HT1080 (cell line): Measurements from ENCODE around the gene RASA4B. TPM values are rescaled to one million over a fixed set of nuclear protein-coding genes. Genes with fewer than 3 reads are reported as not detected.
A peak's percentile ranks its signal among the peaks of the same experiment; 100 is the strongest.
"Not testable (repeated sequence)": the region's sequence is repeated elsewhere in the genome, so short reads cannot be mapped to it uniquely, and the experiment has no call there.

Experiments used
- DNase-seq: peaks from one replicate; pipeline ENCODE4 v3.0.0-alpha.2; 2015; ENCODE audit warnings: low read depth
- total RNA-seq: library from RNA; depleted of rRNA; stranded (reverse); fragments of >200 nt; shearing (Covaris generic); gene quantifications from 2 replicates; pipeline ENCODE4 v1.2.3, GENCODE V29; 2014

RASA4B gene
- total RNA-seq, 1 experiment from 2014 or later: 1.2 TPM

DNA sequence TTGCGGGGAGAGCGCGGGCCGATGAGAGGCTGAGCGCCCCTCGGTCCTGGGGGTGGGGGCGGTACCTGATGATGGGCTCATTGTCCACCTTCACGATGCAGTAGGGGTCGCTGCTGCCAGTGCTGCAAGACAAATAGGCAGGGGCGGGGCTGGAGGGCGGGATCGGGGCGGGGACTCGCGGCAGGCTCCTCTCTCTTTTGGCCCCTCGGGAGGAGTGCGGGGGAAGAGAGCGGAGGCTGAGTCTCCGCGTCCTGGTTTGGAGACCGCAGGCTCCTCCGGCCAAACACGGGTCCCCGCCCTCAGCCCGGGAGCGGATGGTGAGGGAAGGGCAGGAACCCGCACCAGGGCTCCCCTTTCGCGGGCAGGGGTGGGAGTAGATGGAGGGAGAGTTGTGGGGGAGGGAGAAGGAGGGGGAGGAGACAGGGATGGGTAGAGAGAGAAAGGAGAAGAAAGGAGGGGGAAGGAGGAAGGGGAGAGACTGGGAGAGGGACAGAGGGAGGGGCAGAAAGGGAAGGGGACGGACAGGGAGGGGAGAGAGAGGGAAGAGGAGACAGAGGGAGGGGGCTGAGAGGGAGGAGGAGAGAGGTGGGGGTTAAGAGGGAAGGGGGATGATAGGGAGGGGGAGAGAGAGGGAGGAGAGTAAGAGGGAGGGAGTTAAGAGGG, 5.6 kb downstream of the RASA4B start:
- DNase-seq: not testable (repeated sequence)

DNA sequence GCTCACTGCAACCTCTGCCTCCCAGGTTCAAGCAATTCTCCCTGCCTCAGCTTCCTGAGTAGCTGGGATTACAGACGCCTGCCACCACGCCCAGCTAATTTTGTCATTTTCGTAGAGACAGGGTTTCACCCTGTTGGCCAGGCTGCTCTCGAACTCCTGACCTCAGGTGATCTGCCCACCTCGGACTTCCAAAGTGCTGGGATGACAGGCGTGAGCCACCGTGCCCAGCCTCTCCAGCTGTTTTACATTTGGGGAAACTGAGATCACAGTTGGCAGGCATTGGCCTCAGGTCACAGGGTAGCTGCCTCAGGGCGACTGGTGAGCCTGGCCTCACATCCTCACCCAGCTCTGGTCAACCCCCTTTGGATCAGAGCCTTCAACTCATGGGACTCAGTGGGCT, 7.0 kb downstream of the RASA4B start:
- DNase-seq: not testable (repeated sequence)

- not testable (repeated sequence) for DNase-seq
Observed at GRCh38 chr7:102507410-102508088, 10.0 kb downstream of the RASA4B start.

GRCh38 chr7:102505298-102506185, 12.0 kb downstream of the RASA4B start:
- DNase-seq: not testable (repeated sequence)

- not testable (repeated sequence) for DNase-seq
Observed at GRCh38 chr7:102503141-102503540, 14.4 kb downstream of the RASA4B start.

- not testable (repeated sequence) for DNase-seq
Observed at GRCh38 chr7:102498321-102498720, 19.3 kb downstream of the RASA4B start.

DNA sequence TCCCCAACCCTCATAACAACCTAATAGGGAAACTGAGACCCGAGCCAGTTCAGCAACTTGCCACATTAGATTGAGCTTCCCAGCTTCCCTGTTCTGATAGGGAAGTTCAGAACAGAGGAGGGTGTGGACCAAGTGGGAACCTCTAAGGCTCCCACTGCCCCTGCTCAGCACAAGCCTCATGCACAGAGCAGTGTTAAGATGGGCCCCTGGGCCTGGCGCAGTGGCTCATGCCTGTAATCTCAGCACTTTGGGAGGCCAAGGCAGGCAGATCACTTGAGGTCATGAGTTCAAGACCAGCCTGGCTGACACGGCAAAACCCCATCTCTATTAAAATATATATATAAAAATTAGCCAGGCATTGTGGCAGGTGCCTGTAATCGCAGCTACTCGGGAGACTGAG, 20.3 kb downstream of the RASA4B start:
- DNase-seq: not testable (repeated sequence)

DNA sequence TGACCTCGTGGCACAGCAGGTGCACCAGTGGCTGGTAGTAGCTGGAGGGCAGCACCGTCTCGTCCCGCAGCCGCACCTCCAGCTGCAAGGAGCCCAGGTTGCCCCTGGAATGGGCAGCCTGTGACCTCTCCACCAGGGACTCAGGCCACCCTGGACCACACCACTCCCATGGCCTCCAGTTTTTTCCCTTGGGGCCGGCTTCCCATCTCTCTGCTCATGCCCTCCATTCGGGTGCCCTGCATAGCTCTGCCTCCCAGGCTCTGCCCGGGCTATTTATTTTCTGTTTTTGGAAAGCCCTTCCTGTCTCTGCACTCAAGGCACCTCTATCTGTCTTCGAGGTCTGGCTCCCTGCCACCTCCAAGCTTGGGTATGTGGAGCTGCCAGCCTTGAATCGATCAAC, 20.7 kb downstream of the RASA4B start:
- peak; percentile 0 for DNase-seq

DNA sequence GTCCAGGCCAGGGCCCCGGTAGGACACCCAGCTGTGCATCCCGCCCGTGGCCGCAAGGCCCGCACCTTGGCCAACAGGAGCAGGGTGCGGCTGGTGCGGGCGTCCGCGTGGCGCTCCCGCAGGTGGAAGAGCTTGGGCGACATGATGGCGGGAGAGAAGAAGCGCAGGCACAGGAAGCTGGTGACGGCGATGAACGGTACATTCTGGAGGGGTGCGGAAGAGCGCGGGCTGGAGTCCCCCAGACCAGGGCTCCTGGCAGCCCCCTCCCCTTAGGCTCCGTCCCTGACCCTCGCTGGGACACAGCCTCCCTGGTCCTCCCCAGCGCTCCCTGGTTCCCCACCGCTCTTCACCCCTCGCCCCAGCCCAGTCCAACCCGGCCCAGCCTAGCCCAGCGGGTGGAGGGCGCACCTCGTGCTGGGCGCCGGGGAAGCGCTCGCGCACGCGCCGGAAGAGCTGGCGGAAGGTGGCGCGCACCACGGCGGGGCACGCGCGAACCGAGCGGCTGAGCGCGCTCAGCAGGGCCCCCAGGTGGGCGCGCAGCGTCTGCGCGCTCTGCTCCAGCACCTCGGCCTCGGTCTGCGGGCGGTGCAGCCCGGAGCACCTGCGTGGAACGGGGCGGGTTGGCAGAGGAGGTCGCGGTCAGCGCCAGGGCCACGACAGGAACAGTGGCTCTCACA, 23.0 kb downstream of the RASA4B start:
- not testable (repeated sequence) for DNase-seq

- not testable (repeated sequence) for DNase-seq
Observed at GRCh38 chr7:102494026-102494425, 23.6 kb downstream of the RASA4B start.

DNA sequence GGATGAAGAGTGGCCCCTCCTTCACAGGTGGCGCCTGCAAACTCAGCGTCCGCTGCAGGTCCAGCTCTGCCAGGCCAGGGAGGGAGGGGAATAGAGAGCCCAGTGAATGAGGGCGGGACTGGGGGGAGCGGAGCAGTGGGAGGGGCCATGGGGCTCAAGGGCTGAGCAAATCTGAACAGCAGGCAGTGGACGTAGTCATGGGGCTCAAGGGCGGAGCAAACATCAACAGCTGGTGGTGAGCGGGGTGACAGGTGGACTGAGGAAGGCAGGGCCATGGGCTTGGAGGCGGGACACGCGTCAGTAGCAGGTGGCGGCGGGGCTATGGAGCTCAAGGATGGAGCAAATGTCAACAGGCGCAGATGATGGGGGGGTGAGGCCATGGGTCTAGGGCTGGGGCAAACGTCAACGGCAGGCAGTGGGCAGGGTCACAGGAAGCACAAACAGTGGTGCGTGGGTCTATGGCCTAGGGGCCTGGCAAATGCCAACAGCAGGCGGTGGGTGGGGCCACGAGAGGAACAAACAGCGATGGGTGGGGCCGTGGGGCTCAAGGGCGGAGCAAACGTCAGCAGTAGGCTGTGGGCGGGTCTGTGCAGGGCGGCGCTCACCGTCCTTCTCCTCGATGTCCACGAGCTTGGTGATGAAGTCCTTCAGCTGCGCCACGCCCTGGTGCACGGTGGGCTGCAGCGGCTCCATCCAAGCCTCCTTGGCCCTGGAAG, 24.2 kb downstream of the RASA4B start:
- not testable (repeated sequence) for DNase-seq

- DNase-seq: not testable (repeated sequence)
Observed at GRCh38 chr7:102490529-102491075, 27.0 kb downstream of the RASA4B start.

DNA sequence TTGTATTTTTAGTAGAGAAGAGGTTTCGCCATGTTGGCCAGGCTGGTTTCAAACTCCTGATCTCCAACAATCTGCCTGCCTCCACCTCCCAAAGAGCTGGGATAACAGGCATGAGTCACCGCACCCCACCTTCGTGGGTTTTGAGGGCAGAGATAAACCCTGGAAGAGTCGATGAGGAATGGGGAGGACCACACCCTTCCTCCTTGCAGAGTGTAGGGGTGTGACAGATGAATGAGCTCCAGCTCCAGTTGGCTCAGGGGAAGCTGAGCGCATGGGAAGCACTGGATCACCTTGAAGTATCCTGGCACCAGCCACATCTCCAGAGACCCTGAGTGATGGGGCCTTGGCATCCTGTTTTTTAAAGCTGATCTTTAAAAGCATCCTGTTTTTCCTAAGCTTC, 33.3 kb downstream of the RASA4B start:
- DNase-seq: not testable (repeated sequence)

GRCh38 chr7:102481962-102482361, 35.6 kb downstream of the RASA4B start:
- not testable (repeated sequence) for DNase-seq

DNA sequence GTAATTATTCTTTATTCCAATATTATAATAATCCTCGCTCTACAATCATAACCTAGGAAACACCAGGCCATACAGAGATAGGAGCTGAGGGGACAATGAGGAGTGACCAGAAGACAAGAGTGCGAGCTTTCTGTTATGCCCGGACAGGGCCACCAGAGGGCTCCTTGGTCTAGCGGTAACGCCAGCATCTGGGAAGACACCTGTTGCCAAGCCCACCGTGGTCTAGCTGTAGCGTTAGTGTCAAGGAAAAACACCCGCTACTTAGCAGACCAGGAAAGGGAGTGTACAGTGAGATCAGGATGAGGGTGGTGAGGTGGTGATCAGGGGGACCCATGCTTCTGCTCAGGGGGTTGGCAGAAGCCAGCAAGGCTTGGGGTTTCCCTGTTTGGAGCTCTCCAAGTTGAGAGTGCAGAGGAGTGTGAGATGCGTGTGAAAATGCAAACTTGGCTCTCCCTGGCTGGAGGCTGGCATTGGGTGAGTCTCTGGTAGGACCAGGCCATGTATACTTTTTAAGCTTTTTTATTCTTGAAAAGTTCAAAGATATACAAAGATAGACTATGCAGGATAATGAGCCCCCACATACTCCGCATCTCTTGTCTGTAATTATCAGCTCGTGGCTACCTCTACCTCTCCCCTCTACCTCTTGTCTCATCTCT, 37.5 kb downstream of the RASA4B start:
- DNase-seq: not testable (repeated sequence)

GRCh38 chr7:102479209-102479584, 38.4 kb downstream of the RASA4B start:
- not testable (repeated sequence) for DNase-seq

DNA sequence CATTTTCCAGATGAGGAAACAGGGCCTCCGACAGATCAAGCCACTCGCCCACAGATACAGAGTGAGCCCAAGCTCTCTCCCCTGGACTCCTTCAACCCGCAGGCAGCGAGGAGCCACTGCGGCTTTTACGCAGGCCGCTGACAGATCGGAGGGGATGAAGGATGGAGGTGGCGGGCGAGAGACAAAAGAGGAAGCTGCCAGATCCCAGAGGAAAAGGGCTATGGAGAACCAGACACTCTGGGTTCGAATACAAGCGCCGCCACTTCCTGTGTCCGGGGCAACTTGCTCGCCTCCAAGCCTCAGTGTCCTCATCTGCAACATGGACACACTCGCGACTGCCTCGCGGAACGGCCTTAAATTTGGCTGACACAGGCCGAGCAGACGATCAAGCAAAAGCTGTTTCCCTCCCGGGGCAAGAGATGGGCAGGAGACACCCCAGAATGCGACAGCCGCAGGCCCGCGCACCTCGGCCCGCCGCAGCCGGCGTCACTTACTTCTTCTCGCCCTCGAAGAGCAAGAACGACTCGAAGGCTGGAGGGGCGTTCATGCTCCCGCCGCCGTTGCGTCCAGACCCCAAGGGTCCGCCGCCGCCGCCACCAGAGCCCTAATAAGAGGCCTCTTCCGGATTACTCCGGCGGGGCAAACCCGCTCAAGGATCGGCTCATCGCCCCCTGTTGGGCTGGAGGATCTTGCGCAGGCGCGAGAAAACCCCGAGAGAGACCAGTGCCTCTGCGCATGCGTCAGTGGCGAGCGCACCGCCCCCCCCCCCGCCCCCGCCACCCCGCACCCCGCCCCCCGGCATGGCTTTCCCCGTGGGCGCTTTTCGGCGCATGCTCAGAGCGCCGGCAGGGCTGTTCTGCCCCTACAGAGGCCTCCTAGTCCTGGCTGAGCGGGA, 39.0 kb downstream of the RASA4B start, which contains the start of gene POLR2J:
TSS of gene POLR2J (minus strand) at position 609 of the 895 bp plus-strand sequence. CDS start at position 547, 62 bp downstream.
- peak; percentile 38 for DNase-seq

DNA sequence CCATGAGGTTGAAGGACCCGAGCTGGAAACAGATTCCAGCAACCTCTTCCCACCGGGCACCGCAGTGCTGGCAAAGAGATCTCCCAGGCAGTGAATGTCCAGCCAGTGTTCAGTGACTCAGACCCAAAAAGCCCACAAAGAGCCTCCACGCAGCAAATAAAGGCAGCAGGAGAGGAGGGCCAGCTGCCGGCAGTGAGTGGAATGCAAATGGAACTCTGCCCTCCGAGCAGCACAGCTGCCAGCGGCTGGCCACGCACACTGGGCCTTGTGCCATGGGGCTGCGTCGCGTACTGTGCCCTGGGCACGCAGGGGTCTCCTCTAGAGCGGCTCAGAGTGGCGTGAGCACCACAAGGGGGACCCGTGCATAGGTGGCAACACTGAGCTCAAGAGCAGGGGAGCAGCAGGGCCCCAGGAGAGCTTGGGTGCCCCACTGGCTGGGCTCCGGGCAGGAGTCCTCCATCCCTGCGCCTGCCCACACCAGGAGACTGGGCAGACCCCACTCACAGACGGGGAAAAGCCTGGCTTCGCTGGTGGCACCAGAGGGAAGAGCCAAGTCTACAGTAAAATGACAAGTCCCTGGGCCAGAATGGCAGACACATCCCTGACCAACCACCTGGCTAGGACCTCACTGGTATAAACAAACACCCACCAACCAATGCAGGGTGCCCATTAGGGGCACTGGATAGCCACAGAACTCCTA, 42.7 kb downstream of the RASA4B start:
- DNase-seq: not testable (repeated sequence)
